Mammary epithelial cell (primary cell): ENCODE results near the gene KRTAP1-4.

Source experiments
- EZH2 ChIP-seq: IDR thresholded peaks from 2 replicates; pipeline ENCODE4 v1.6.1; 2012; ENCODE audit warnings: low read length, inconsistent platforms, borderline replicate concordance
- TF ChIP-seq, protein P1 (sequence below), 2 donors: IDR thresholded peaks in 1 of 2; conservative IDR thresholded peaks in 1 of 2; 2 replicates each; pipeline ENCODE4 v1.5.1; 2011 to 2012; ENCODE audit warnings: inconsistent platforms in 2 of 2, low read length in 2 of 2, mild to moderate bottlenecking in 2 of 2, control low read depth in 1 of 2, low read depth in 1 of 2; ENCODE audit not compliant: insufficient read depth in 1 of 2; ENCODE audit errors: extremely low read depth in 1 of 2

- TF ChIP-seq EZH2 = no peak
- TF ChIP-seq, protein P1, sequence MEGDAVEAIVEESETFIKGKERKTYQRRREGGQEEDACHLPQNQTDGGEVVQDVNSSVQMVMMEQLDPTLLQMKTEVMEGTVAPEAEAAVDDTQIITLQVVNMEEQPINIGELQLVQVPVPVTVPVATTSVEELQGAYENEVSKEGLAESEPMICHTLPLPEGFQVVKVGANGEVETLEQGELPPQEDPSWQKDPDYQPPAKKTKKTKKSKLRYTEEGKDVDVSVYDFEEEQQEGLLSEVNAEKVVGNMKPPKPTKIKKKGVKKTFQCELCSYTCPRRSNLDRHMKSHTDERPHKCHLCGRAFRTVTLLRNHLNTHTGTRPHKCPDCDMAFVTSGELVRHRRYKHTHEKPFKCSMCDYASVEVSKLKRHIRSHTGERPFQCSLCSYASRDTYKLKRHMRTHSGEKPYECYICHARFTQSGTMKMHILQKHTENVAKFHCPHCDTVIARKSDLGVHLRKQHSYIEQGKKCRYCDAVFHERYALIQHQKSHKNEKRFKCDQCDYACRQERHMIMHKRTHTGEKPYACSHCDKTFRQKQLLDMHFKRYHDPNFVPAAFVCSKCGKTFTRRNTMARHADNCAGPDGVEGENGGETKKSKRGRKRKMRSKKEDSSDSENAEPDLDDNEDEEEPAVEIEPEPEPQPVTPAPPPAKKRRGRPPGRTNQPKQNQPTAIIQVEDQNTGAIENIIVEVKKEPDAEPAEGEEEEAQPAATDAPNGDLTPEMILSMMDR (conservative IDR thresholded peaks at IDR 0.05 in 1 of 2, IDR thresholded peaks at IDR 0.05 in 1 of 2; ENCODE audit: extremely low read depth in 1 of 2, insufficient read depth in 1 of 2, low read depth in 1 of 2, low read length in 2 of 2) = no peak
Measured at GRCh38 chr17:40997361-40997760, 32.6 kb downstream of the KRTAP1-4 start.
